Panc1 (cell line): ENCODE results near the gene HOXA4.

ENCODE experiments used
- POLR2AphosphoS5 ChIP-seq: IDR thresholded peaks from 2 replicates; pipeline ENCODE4 v1.6.1; 2012; ENCODE audit warnings: mild to moderate bottlenecking, low read depth, low read length, moderate library complexity
- SIN3A ChIP-seq: IDR thresholded peaks from 2 replicates; pipeline ENCODE4 v1.6.1; 2012; ENCODE audit warnings: low read depth, mild to moderate bottlenecking, low read length, moderate library complexity, borderline replicate concordance; ENCODE audit not compliant: insufficient read depth
- TCF7L2 ChIP-seq: IDR thresholded peaks from 2 replicates; pipeline ENCODE4 v1.6.1; 2011; ENCODE audit warnings: mild to moderate bottlenecking, low read depth, low read length, inconsistent platforms
- TF ChIP-seq, protein P1 (sequence below): fragments of 450-650 bp; IDR thresholded peaks from 2 replicates; pipeline ENCODE4 v1.5.1; 2017; ENCODE audit warnings: mild to moderate bottlenecking
- TF ChIP-seq, protein P2 (sequence below), 2 experiments: IDR thresholded peaks; 2 replicates each; pipeline ENCODE4 v1.6.1; 2011 to 2012; ENCODE audit warnings: low read depth in 2 of 2, control low read depth in 1 of 2, low read length in 1 of 2, mild to moderate bottlenecking in 1 of 2, moderate library complexity in 1 of 2; ENCODE audit not compliant: insufficient read depth in 1 of 2

DNA sequence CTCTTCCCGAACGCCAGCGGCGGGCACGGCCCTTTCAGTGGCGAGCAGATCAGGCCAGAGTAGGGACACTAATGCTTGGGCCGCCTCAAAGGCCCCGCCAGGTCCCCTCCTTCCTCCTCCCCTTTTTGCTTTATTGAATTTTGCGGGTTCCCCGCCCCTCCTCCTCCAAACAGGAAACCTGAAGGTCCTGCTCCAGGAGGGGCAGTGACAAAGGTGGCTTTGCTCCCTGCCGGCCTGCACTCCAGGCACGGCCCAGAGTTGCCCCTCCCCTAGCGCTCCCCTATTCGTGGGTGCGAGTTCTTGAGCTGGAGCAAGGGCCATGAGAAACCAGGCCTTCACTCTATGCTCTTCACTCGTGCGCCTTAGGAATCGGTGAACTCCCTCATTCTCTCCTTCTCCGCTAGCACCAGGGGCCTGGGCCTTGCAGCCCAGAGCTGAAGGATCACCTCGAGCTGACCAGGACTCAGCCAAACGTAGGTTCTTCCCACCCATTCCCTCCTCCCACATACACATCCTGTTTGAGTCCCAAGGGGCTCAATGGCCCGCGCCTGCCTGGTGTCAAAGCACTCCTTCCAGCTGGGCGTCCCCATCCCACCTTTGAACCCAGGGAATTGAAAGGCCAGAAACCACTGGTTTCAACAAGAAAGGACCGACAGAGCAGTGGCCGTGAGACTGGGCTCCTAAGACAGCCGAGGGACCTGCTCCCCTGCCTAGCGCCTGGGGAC is 17.6 kb upstream of the HOXA4 start:
- no peak for TF ChIP-seq POLR2AphosphoS5
- TF ChIP-seq, protein P1, sequence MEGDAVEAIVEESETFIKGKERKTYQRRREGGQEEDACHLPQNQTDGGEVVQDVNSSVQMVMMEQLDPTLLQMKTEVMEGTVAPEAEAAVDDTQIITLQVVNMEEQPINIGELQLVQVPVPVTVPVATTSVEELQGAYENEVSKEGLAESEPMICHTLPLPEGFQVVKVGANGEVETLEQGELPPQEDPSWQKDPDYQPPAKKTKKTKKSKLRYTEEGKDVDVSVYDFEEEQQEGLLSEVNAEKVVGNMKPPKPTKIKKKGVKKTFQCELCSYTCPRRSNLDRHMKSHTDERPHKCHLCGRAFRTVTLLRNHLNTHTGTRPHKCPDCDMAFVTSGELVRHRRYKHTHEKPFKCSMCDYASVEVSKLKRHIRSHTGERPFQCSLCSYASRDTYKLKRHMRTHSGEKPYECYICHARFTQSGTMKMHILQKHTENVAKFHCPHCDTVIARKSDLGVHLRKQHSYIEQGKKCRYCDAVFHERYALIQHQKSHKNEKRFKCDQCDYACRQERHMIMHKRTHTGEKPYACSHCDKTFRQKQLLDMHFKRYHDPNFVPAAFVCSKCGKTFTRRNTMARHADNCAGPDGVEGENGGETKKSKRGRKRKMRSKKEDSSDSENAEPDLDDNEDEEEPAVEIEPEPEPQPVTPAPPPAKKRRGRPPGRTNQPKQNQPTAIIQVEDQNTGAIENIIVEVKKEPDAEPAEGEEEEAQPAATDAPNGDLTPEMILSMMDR: no peak
- TF ChIP-seq SIN3A: no peak
- TF ChIP-seq TCF7L2: no peak
- TF ChIP-seq, protein P2, sequence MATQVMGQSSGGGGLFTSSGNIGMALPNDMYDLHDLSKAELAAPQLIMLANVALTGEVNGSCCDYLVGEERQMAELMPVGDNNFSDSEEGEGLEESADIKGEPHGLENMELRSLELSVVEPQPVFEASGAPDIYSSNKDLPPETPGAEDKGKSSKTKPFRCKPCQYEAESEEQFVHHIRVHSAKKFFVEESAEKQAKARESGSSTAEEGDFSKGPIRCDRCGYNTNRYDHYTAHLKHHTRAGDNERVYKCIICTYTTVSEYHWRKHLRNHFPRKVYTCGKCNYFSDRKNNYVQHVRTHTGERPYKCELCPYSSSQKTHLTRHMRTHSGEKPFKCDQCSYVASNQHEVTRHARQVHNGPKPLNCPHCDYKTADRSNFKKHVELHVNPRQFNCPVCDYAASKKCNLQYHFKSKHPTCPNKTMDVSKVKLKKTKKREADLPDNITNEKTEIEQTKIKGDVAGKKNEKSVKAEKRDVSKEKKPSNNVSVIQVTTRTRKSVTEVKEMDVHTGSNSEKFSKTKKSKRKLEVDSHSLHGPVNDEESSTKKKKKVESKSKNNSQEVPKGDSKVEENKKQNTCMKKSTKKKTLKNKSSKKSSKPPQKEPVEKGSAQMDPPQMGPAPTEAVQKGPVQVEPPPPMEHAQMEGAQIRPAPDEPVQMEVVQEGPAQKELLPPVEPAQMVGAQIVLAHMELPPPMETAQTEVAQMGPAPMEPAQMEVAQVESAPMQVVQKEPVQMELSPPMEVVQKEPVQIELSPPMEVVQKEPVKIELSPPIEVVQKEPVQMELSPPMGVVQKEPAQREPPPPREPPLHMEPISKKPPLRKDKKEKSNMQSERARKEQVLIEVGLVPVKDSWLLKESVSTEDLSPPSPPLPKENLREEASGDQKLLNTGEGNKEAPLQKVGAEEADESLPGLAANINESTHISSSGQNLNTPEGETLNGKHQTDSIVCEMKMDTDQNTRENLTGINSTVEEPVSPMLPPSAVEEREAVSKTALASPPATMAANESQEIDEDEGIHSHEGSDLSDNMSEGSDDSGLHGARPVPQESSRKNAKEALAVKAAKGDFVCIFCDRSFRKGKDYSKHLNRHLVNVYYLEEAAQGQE (IDR thresholded peaks at IDR 0.05; ENCODE audit: insufficient read depth in 1 of 2, low read depth in 2 of 2, low read length in 1 of 2): no peak
